CD14-positive monocyte (primary cell): ENCODE results near the gene ANXA5. TPM values are rescaled to one million over a fixed set of nuclear protein-coding genes. Genes with fewer than 3 reads are reported as not detected.

ENCODE experiments used
- DNase-seq, 3 donors: peaks; one replicate each; pipeline ENCODE4 v3.0.0-alpha.2; 2011 to 2022
- H2AFZ ChIP-seq: 2 replicates; pipeline ENCODE4 v1.6.0; 2012; ENCODE audit warnings: mild to moderate bottlenecking, low read depth, low read length, inconsistent platforms; ENCODE audit not compliant: insufficient read depth, poor library complexity, severe bottlenecking
- H3K27ac ChIP-seq, 2 donors: 1 replicate in 1 of 2; 2 replicates in 1 of 2; pipeline ENCODE4 v1.5.1; 2012 to 2013; ENCODE audit warnings: low read length in 2 of 2, control low read depth in 1 of 2, inconsistent platforms in 1 of 2, low read depth in 1 of 2, mild to moderate bottlenecking in 1 of 2
- H3K27me3 ChIP-seq, 2 donors: one replicate each; pipeline versions ENCODE4 v1.6.0 to v1.6.1; 2011 to 2013; ENCODE audit warnings: low read length in 2 of 2; ENCODE audit not compliant: control insufficient read depth in 2 of 2, insufficient read depth in 2 of 2
- H3K36me3 ChIP-seq, 2 donors: replicated peaks in 1 of 2; 1 replicate in 1 of 2; 2 replicates in 1 of 2; pipeline versions ENCODE4 v1.5.1 to v1.6.1; 2012 to 2013; ENCODE audit warnings: low read length in 2 of 2, control low read depth in 1 of 2, inconsistent platforms in 1 of 2, mild to moderate bottlenecking in 1 of 2; ENCODE audit not compliant: insufficient read depth in 2 of 2, control insufficient read depth in 1 of 2
- H3K4me1 ChIP-seq, 2 donors: 1 replicate in 1 of 2; 2 replicates in 1 of 2; pipeline versions ENCODE4 v1.5.1 to v1.6.1; 2012 to 2013; ENCODE audit warnings: low read length in 2 of 2, control low read depth in 1 of 2, inconsistent platforms in 1 of 2, mild to moderate bottlenecking in 1 of 2, moderate library complexity in 1 of 2; ENCODE audit not compliant: insufficient read depth in 2 of 2, control insufficient read depth in 1 of 2
- H3K4me2 ChIP-seq: replicated peaks from 2 replicates; pipeline ENCODE3; 2012; ENCODE audit warnings: low read length, moderate library complexity, mild to moderate bottlenecking; ENCODE audit not compliant: poor library complexity, severe bottlenecking; ENCODE audit errors: extremely low read depth
- H3K4me3 ChIP-seq, 3 experiments: fragments of 200-600 bp in 1 of 3; sonication (generic) in 1 of 3; replicated peaks in 1 of 3; 1 replicate in 2 of 3; 2 replicates in 1 of 3; pipeline ENCODE4 v1.5.1; 2011 to 2013; ENCODE audit warnings: low read length in 3 of 3, mild to moderate bottlenecking in 3 of 3, control low read depth in 2 of 3, low read depth in 2 of 3, inconsistent platforms in 1 of 3, moderate library complexity in 1 of 3
- H3K79me2 ChIP-seq: 2 replicates; pipeline ENCODE4 v1.6.0; 2012; ENCODE audit warnings: mild to moderate bottlenecking, control low read depth, inconsistent platforms, low read length, moderate library complexity; ENCODE audit not compliant: insufficient read depth
- H3K9ac ChIP-seq: 2 replicates; pipeline ENCODE4 v1.6.0; 2017; ENCODE audit warnings: low read length, mild to moderate bottlenecking; ENCODE audit not compliant: insufficient read depth, poor library complexity, severe bottlenecking
- H3K9me3 ChIP-seq, 2 donors: replicated peaks in 1 of 2; 1 replicate in 1 of 2; 2 replicates in 1 of 2; pipeline versions ENCODE4 v1.5.1 to v1.6.1; 2012 to 2013; ENCODE audit warnings: low read length in 2 of 2, control low read depth in 1 of 2; ENCODE audit not compliant: control insufficient read depth in 1 of 2, insufficient read depth in 1 of 2
- H4K20me1 ChIP-seq: 2 replicates; pipeline ENCODE4 v1.6.0; 2012; ENCODE audit warnings: mild to moderate bottlenecking, low read length, control low read depth, moderate library complexity; ENCODE audit not compliant: insufficient read depth
- H3K27ac Mint-ChIP-seq, 7 donors: one replicate each; pipeline ENCODE4 v1.8.0; 2020; ENCODE audit warnings: mild to moderate bottlenecking in 7 of 7, mixed read lengths in 7 of 7, moderate library complexity in 6 of 7, inconsistent platforms in 2 of 7
- H3K27me3 Mint-ChIP-seq, 3 donors: one replicate each; pipeline ENCODE4 v1.8.0; 2021 to 2022; ENCODE audit warnings: low read depth in 3 of 3, mild to moderate bottlenecking in 3 of 3, mixed read lengths in 3 of 3, moderate library complexity in 3 of 3, inconsistent platforms in 1 of 3
- H3K36me3 Mint-ChIP-seq, 2 donors: one replicate each; pipeline ENCODE4 v1.8.0; 2020; ENCODE audit warnings: mixed read lengths in 2 of 2, inconsistent platforms in 1 of 2, mild to moderate bottlenecking in 1 of 2
- H3K4me1 Mint-ChIP-seq: one replicate; pipeline ENCODE4 v1.8.0; 2020; ENCODE audit warnings: mild to moderate bottlenecking, mixed read lengths
- H3K4me3 Mint-ChIP-seq, 2 donors: one replicate each; pipeline ENCODE4 v1.8.0; 2020; ENCODE audit warnings: mild to moderate bottlenecking in 2 of 2, mixed read lengths in 2 of 2, moderate library complexity in 1 of 2
- H3K9me3 Mint-ChIP-seq, 7 donors: one replicate each; pipeline ENCODE4 v1.8.0; 2020 to 2022; ENCODE audit warnings: mixed read lengths in 7 of 7, mild to moderate bottlenecking in 6 of 7, moderate library complexity in 6 of 7, inconsistent platforms in 2 of 7
- CTCF ChIP-seq: fragments of 200-600 bp; IDR thresholded peaks from one replicate; pipeline ENCODE4 v1.8.0; 2022; ENCODE audit warnings: antibody characterized with exemption, mild to moderate bottlenecking
- WGBS: methylation state at CpG from one replicate; pipeline ENCODE4 v1.1.5; 2013; ENCODE audit warnings: missing lambda C conversion rate; ENCODE audit not compliant: insufficient coverage; 5-methylcytosine and 5-hydroxymethylcytosine counted together
- intact Hi-C, 2 donors: fragments of 100-400 bp; cut with micrococcal nuclease; formaldehyde crosslinking; loops; one replicate each; pipeline versions ENCODE4 v1.15.0 to v1.15.1; 2023
- polyA plus RNA-seq, 3 donors: library from polyadenylated mRNA; depleted of rRNA in 1 of 3; unstranded in 2 of 3; stranded (reverse) in 1 of 3; fragments of 300-500 nt in 2 of 3; fragments of >200 nt in 1 of 3; fragmentation: Illumina TruSeq in 2 of 3; gene quantifications; 1 replicate in 2 of 3; 2 replicates in 1 of 3; pipeline ENCODE4 v1.2.3, GENCODE V29; 2012 to 2021

ANXA5 gene
- polyA plus RNA-seq, 3 donors, result 312 to 796 (median 752) TPM

DNA sequence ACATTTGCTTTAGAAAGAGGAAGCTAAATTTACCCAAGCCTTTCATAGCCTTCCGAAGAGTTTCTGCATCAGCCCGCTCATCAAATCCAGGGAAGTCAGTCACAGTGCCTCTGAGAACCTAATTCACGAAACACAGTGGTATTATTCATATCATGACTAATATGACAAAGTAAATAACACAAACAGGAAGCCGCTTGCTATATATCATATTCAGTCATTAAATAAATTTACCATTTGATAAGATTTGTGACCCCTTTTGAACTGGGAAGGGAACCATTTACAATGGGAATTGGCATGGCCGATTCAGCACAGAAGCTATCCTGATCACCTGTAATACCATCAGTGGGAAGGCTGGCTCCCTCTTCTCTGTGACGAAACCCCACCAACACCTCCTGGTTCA, 10.5 kb downstream of the ANXA5 start:
- DNase-seq, result peak in 1 of 3 donors; percentile 66
- no peak overlapping the region for H3K4me3 ChIP-seq
- intact Hi-C loops, result no loop called here
- H4K20me1 ChIP-seq, result peaks cover 100% of the 10 kb centered on the region
- Mint-ChIP-seq H3K9me3 (no peaks in the 10 kb centered on the region), H3K27me3 (no peaks in the 10 kb centered on the region), H3K4me1 (no peaks in the 10 kb centered on the region), H3K4me3 (no peak overlapping the region), H3K36me3 (peaks cover 52 to 54% of the 10 kb centered on the region in 2 donors), H3K27ac (peak overlapping the region in 5 of 7 donors; percentile 32 to 86 (median 59))
- H3K4me2 ChIP-seq, result no peak overlapping the region
- no peak overlapping the region for H3K9ac ChIP-seq
- no peak overlapping the region for H2AFZ ChIP-seq
- H3K36me3 ChIP-seq, result peaks cover 64 to 93% of the 10 kb centered on the region in 2 donors
- WGBS, result 100% methylated on average over 2 of the region's 6 CpGs
- H3K79me2 ChIP-seq, result peaks cover 73% of the 10 kb centered on the region
- H3K9me3 ChIP-seq, result no peaks in the 10 kb centered on the region
- no peak for TF ChIP-seq CTCF
- peak overlapping the region in 1 of 2 donors; percentile 40 for H3K27ac ChIP-seq
- no peaks in the 10 kb centered on the region for H3K27me3 ChIP-seq
- H3K4me1 ChIP-seq, result peaks cover 18 to 25% of the 10 kb centered on the region in 2 donors

DNA sequence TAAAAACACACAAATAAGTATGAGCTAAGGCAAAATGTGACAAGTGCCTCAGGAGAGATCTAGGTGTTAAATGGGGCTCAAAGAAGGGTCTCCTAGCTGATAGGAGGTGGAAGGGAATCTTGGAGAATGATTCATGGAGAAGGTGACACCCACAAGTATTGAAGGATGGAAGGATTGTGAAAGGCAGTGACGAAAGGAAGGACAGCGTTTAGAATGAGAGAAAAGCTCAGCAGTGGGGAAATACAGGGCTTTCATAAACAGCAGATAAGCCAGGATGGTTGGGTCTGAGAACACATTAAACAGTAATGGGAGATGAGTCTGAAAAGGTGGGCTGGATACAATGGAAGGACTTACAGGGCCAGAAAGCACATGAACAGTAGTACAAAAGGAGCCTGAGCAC, 11.5 kb downstream of the ANXA5 start:
- peaks cover 100% of the 10 kb centered on the region for H4K20me1 ChIP-seq
- peak overlapping the region in 6 of 7 donors; percentile 6 to 85 (median 40) for H3K27ac Mint-ChIP-seq

More for the DNA sequence above, 11.5 kb downstream of the ANXA5 start:
- no peak overlapping the region for H2AFZ ChIP-seq
- no peaks in the 10 kb centered on the region for H3K27me3 ChIP-seq
- no peaks in the 10 kb centered on the region for H3K4me1 Mint-ChIP-seq
- H3K9ac ChIP-seq, result no peak overlapping the region
- peaks cover 63% of the 10 kb centered on the region for H3K79me2 ChIP-seq
- no peak overlapping the region for H3K4me3 ChIP-seq
- DNase-seq, result peak in 1 of 3 donors; percentile 47
- no peaks in the 10 kb centered on the region for H3K27me3 Mint-ChIP-seq
- H3K4me3 Mint-ChIP-seq, result no peak overlapping the region
- H3K36me3 ChIP-seq, result peaks cover 74 to 99% of the 10 kb centered on the region in 2 donors
- H3K9me3 Mint-ChIP-seq, result no peaks in the 10 kb centered on the region
- peak overlapping the region in 1 of 2 donors; percentile 32 for H3K27ac ChIP-seq
- intact Hi-C loops, result no loop called here
- no peak for TF ChIP-seq CTCF
- H3K36me3 Mint-ChIP-seq, result peaks cover 57 to 64% of the 10 kb centered on the region in 2 donors
- no peaks in the 10 kb centered on the region for H3K9me3 ChIP-seq
- 83% methylated on average over 2 of the region's 2 CpGs for WGBS
- H3K4me2 ChIP-seq, result no peak overlapping the region
- H3K4me1 ChIP-seq, result peaks cover 11 to 15% of the 10 kb centered on the region in 2 donors
